A204.1 (cell line): ENCODE measurements around the gene GNG8.
A peak's percentile ranks its signal among the peaks of the same experiment; 100 is the strongest.

ENCODE experiments used
- FAIRE-seq: peaks from 2 replicates; lab custom pipeline; 2012; peaks lifted over from hg19 to GRCh38; lab: Jason Lieb, UNC

GNG8 gene

DNA sequence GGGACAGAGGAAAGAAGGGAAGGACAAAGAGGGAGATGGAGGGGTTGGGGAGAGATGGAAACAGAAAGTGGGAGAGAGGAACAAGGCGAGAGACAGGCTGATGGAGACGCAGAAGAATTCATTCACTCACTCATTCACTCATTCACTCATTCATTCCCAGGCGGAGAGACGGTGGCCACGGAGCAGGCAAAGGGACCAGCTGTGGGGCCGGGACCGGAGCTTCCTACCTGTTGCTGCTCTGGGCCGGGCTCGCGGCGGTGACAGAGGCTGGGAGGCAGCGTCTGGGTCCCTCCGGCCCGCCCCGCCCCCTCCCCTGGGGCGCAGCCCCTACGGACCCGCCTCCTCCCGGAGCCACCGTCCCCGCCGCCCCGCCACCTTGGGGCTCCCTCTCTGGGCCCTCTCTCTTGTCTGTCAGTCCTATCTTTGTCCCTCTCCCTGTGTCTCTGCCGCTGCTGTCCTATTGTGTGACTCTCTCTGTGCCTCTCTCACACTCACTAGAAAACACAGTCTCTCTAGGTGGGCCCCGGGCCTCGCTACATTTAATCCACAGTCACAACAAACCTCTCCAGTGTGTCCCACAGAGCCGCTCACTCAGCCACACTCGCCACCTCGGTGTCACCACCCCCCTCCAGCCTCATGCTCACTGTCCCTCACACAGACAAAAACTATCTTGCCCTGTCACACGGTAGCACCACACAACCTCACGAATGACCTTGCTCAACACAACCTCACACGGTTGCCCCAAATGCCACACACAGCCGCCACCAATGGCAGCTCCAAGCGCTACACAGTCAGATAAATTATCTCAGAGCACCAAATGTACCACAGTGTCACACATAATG lies at the start of gene GNG8:
GNG8 (minus strand) TSS at position 283 of the 842 bp plus-strand sequence. CDS start 1,520 bp downstream, outside the sequence.
- no peak for FAIRE-seq

DNA sequence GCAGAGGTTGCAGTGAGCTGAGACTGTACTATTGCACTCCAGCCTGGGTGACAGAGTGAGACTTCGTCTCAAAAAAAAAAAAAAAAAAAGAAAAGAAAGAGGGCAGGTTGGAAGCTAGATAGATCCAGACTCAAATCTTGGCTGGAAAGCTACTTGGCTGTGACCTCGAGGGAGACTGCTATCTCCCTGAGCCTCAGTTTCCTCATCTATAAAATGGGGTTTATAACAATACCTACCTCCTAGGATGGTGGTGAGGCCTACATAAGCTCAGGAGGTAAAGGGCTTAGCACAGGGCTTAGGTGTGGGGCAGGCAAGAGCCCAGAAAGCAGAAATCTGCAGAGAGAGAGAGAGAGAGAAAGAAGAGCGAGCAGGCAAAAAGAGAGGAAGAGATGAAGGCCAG lies 49.2 kb upstream of the GNG8 start:
- FAIRE-seq: no peak

DNA sequence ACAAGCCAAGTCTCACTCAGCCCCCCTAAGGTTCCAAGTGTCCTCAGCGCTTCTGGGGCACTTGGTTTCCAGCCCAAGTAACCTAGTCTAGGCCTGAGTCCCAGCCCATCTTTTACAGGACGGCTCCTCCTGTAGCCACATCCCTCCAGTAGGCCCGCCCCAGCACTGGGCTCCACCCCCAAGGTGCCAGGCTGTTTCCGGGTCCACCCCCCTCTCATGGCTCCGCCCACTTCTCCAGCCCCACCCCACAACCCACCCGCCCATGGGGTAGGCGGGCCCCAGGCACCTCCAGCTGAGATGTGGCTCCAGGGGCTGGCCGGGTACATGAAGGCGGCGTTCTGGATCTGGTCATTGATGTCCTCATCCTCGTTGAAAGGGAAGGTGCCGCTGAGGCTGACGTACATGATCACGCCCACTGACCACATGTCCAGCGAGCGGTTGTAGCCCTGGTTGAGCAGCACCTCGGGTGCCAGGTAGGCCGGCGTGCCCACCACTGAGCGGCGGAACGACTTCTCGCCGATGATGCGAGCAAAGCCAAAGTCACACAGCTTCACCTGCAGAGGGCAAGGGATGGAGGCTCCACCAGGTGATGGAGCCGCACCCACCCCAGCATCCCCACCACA lies 42.2 kb upstream of the GNG8 start:
- no peak for FAIRE-seq

DNA sequence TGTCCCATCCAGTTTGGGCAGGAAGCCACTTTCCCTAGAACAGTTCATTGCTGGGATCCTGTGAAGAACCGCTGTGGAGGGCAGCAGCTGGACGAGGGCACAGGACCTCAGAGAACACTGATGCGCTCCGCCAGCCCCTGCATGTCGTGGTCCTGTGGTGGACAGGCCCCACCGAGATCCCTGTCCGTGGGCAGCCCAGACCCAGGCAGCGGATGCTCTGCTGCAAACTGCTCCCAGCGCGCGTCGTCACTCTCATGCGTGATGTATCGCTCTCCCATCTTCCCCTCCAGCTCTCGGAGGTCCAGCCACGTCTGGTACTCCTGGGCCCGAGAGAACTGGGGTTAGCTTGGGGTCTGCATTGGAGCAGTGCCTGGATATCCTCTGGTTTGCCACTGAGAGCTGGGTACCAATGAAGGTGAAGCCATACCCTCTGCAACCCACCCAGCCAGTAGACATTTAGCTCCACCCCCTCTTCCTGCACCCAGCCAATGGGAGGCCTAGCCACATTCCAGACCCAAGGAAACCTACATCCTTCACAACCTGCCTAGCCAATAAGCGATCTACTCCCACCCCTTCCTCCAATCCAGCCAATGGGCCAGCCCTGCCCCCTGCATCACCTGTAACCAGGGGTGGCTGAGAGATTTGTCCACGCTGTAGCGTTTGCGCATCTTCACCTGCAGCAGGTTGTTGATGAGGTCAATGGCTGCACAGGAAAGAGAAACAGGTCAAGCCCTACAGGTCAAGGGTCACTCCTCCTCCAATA lies 38.6 kb upstream of the GNG8 start:
- FAIRE-seq: no peak

DNA sequence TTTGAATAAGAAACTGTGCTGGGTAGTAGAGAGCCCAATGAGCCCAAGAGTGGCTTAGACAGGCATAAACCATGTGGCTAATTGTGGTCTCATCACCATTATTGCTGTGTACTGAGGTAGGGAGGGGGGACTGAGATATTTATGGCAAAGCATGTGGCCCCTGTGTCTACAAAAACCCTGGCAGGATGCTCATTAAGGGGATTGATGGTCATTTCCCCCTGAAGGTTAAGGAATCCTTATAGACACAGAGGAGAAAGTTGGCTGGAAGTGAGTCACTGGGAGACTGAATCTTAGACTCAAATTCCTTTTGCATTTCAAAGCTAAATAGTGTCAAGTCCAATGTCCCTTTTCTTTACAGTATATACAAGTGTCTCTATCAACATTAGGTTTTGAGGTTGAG lies 34.8 kb upstream of the GNG8 start:
- no peak for FAIRE-seq

DNA sequence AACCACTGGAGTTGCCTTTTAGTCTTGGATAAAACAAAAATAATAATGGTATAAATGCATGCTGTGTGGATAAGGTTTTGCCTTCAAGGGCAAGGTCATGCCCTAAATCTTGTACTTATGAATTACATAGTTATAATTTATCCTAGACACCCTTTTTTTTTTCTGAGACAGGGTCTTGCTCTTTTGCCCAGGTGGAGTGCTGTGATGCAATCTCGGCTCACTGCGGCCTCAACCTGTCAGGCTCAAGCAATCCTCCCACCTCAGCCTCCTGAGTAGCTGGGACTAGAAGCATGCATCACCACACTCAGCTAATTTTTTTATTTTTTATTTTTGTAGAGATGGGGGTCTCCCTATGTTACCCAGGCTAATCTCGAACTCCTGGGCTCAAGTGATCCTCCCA lies 32.7 kb upstream of the GNG8 start:
- no peak for FAIRE-seq

DNA sequence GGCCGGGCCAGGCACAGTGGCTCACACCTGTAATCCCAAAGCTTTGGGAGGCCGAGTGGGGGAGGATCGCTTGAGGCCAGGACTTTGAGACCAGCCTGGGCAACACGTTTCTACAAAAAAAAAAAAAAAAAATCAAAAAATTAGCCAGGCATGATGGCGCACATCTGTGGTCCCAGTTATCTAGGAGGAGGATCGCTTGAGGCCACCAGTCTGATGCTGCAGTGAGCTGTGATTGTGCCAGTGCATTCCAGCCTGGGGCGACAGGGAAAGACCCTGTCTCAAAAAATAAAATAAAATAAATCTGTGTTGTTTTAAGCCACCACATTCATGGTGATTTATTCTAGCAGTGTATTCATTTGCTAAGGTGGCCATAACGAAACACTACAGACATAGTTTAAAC lies 29.1 kb upstream of the GNG8 start:
- FAIRE-seq: no peak

DNA sequence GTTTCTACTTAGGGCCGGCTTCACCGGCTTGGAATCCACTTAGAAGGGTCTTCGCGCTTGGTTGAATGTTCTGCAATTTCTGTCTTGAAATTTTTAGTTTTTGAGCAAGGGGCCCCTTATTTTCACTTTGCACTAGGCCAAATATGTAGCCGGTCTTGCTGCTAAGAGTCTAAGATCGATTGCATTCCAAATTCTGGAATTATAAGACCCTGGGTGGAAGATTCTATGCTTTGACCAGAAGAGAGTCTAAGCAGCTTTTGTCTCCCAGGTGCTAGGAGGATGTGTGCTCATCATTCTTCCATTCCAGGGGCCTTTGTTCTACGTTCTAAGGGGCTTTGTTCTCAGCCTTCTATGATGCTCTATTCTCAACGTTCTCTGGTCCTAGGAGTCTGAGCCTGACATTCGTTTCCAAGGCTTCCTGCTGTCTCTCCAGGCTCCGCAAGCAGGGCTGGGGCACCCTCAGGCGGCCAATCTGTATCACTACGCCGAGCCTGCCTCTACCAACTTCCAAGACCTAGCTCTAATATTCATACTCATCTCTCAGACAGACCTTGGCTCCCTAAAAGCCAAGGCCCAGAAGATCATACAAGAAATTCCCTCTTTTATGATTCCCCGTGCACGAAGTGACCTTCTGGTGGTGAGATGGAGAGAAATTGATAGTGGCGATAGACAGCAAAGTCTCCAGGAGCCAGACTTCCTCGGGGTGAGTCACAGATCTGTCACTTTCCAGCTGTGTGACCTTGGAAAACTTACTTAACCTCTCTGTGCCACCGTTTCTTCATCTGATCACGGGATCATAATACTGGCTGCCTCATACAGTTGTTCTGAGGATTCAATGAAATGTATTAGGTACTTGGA lies 26.0 kb upstream of the GNG8 start:
- peak; percentile 47 for FAIRE-seq

DNA sequence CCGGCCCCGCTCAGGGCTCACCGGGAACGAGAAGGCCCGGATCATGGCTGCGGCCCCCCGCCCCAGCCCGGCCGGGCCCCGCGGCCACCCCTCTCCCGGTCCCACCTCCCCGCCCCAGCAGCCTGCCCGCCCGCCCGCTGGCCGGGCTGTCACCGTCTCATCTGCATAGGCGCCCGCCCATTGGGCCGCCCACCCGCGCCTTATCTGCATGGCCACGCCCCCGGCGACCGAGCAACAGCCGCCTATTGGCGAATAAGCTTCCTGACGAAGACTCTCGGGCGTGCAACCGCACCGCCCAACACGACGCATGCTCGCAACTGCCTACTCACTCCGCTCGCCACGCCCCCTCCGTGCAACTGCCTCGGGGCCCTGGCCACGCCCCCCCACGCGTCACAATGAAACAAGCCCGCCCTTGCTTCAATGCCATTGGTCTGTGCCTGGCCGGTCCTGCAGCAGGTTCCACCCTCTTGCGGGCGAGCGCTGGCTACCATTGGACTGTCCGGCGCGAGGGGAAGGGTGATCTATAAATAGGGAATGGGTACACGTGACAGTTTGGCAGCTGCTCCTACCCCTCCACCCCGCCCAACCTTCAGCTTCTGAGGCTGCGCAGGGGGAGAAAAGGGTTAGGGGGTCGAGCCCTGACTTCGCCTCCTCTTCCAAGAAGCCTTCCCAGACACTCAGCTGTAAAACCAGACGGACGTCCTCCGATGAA lies 25.2 kb upstream of the GNG8 start, which contains the start of gene DACT3:
DACT3 (minus strand) TSS at position 163 of the 712 bp plus-strand sequence; CDS start at position 45, 118 bp downstream.
- peak; percentile 99 for FAIRE-seq

DNA sequence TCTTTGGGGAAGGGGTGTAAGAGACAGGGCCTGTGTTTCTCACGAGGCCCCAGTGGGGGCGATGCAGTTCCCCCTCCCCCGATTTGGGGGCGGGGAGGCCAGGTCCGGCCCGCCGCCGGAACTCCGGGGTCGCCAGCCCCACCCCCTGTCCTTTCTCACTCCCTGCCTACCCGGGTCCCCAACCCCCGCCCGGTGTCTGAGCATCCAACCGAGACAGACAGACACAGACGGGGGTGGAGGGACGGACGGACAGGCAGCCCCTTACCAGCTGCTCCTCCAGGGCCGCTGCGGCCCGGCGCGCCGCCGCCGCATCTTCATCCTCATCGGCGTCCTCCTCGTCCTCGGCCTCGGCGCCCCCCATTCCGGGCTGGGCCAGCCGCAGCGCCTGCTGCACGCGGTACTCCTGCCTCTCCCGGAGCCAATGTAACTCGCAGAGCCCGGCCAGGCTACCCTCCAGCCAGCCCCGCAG lies 24.6 kb upstream of the GNG8 start:
- no peak for FAIRE-seq

DNA sequence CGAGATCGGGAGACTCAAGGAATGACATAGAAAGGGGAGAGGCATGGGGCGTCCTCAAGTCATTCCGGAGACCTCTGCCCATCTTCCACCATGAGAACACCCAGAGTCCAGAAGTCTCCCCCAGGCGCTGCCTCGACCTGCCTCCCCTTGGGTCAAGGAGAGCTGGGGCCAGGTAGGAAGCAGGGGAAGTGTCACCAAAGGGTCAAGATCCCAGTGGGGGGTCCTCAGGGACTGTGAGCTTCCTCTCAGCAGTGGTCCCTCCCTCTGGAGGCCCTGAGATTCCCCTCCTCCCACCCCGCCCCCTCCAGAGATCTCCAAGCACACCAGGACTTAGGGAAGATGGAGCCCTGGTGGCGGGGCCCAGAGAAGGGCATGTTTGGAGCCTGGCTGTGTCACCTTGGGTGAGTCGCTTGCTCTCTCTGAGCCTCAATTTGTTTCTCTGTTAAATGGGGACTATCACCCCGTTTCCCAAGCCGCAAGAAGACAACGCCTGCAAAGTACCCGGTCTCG lies 24.1 kb upstream of the GNG8 start:
- no peak for FAIRE-seq

DNA sequence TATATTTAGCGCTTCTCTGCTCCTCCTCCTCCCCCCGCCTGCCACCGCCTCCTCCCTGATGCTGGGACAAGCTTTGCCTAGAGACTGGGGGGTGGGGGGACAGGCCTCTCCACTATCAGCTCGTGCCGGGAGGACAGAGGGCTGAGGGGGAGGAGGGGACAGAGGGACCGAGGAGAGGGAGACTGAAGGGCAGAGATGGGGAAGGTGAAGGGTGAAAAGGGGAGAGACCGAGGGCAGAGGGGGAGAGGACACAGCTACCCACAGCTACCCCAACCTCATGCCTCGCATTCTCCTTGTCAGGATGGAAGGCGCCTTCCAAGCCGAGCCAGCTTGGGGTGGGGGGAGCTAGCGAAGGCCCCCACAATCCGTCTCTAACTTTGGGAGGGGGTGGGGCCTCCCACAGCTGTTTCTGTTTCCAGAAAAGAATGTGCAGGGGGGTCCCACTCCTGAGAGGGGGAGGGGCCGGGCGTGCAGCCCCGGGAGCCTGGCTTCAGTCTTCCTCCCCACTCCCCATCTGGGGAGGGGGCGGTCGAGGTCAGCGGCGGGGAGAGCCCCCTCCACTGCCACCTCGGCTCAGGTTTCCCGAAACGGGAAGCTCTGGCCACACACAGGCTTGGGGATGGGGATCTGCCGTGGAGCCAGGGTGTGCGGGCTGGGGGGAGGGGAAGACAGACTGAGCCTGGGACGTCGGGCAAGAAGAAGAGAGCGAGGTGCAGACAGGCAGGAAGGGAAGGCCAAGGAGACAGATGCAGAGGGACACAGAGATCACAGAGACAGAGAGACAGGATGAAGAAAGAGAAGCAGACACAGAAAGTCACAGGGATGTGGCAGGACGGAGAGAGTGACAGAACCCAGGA lies 23.4 kb upstream of the GNG8 start:
- no peak for FAIRE-seq

DNA sequence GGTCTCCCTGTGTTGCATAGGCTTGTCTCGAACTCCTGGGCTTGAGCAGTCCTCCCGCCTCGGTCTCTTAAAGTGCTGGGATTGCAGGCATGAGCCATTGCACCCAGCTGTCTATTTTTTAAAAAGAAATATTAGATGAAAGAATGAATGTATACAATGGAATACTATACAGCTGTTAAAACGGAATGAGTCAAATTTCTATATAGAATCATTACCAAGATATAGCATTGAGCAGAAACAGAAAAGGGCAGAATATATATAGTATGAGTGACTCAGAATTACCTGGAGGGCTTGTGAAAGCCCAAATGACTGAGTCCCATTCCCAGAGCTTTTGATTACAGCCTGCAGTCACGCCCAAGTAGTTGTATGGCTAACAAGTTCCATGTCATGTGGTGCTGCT lies 20.5 kb upstream of the GNG8 start:
- FAIRE-seq: no peak

DNA sequence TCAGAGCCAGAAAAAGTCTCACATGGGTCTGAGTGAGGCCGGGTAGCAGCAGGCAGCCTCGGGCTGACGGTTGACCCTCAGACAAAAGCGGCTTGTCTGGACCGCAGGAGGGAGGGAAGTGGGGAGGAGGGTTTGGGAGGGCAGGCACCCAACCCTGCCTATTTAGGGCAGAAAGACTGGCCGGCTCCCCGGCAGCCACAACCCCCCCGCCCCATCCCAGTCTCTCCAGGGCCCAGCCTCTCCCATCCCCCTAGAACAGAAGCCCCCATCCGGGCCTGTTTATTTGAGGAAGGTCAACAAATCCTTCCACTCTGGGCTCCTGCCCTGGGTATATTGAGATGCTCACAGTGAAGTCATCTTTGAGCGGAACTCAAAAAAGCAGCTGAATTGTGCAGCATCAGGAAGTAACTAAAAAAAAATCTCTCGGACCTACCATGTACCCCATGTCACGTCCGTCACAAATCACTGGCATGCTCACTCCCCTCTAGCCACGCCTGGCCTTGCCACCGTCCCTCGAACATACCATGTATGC lies 18.7 kb upstream of the GNG8 start:
- FAIRE-seq: no peak

DNA sequence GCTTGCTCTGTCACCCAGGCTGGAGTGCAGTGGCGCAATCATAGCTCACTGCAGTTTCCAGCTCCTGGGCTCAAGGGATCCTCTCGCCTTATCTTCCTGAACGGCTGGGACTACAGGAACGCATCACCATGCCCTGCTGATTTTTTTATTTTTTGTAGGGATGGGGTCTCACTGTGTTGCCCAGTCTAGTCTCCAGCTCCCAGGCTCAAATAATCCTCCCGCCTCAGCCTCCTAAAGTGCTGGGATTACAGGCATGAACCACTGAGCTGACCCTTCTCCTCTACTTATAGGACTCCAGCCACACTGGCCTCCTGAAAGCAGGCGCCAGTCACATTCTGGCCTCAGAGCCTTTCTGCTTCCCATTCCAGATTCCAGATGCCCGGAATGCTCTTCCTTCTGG lies 14.4 kb upstream of the GNG8 start:
- no peak for FAIRE-seq

DNA sequence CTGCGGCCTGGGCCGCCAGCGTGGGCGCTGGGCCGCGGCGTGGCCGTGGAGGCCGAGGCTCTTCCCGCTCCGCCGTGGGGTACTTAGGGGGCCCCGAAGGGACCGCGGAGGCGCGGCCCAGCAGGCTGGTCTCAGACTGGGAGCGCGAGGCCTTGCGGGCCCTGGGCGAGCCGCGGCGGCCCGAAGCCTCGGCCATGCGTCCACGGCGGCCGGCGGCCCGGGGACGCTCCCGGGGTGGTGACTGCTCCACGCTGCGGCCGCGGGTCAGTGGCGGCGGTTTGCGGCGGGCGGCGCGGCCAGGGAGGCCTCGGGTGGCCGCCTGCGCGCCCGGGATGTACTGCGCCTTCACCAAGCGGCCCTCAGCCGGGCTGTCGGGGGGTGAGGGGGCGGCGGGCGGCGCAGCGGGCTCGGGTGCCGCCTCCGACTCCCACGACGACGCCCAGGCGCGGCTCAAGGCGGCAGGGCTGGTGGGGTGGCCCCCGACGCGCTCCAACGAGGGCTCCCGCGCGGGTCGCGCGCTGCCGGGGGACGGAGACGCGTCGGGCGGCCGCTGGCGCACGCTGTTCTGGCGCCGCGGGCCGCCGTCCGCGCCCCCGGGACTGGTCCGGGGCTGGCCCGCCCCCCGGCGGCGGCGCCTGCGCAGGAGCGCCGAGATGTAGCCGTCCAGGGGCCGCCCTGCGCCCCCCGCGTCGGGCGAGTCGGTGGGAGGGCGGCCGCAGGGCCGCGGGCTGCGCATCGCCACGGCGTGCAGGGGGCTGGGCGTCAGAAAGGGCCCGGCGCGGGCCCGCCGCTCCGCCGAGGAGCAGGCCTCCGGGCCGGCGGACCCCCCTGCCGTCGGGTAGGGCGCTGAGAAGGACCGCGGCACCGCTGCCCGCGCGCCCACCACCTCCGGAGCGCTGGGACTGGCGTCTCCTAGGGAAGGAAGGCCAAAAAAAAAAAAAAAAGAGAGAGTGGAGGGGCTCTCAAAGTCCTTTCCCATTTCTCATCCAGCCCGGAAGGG lies 13.3 kb upstream of the GNG8 start:
- FAIRE-seq: no peak

DNA sequence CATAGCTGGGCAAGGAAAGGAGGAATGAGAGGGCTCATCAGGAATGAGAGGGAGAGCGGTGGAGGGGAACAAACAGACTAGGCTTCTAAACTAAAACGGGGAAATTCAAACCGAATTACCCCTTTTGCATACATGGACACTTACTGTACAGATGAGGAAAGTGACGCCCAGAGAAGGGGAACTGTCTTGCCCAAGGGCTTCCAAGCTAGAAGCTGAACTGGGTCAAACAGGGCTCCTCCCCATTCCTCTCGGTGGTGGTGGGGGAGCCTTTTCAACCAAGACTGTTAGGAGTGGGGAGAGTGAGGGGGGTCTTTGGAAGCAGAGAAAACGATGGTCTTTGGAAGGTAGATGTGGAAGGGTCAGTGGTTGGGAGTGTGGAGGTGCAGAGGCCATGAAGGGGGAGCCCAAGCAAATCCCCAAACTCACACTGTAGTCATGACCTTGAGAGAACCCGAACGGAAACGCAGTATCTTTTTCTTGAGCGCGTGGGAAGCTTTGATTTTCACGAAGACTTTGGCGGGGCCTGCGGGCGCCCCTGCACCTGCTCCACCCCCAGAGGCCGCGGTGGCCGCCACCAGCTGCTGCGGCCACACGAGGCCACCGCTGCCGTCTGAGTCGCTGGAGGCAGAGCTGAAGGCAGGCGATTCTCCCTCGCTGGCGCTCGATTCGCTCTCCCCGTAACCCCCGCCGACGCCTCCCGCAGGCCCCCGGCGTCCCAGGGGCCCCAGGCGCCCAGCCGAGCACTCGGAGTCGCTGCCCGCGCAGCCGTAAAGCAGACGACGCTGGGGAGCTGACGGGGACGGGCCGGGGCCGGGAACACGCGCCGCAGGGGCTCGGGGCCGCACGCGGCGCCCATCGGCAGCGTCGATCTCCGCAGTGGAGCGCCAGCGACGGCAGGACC lies 12.3 kb upstream of the GNG8 start:
- no peak for FAIRE-seq
